ENCODE results near the gene CDH13.

Gene CDH13

DNA sequence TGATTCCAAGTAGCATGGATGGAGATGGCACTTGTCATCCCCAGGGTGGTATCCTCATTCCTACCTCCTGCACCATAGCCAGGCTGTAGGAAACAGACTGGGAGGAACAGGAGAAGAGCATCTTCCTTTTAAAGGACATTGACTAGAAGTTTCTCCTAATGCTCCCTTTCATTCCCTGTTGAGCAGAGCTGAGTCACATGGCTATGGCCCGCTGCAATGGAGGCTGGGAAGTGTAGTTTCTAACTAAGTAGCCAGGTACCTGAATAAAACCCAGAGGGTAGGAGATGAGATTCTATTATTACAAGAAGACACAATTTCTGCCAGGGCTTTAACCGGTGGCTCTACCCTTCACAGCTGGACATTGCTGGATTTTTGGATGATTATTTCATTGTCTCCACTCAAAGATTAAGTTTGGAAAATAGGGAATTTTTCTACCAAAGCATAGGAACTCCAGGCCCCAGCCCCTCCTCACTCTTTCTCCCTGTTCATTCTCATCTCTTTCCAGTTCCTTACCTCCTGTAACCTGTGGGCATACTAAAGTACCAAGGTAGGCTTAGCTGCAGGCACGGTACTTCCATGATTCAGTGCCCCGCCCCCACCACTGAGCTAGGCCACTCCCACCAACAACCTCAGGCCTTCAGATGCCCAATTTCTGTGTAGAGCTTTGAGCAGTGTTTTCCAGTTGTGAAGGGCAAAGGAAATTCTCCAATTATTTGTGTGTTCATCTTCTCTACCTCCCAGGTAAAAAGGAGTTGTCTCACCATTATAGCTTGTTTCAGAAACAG lies 378.3 kb downstream of the CDH13 start:
- CTCF ChIA-PET, result interaction anchor here (1.4 to 1.8 kb wide), 2 partner anchors 11 to 14 kb away, joined by 3 to 4 read pairs; no protein-coding TSS in a partner anchor
- no peak for DNase-seq (ENCODE audit: extremely low spot score)
- TF ChIP-seq, protein P1, sequence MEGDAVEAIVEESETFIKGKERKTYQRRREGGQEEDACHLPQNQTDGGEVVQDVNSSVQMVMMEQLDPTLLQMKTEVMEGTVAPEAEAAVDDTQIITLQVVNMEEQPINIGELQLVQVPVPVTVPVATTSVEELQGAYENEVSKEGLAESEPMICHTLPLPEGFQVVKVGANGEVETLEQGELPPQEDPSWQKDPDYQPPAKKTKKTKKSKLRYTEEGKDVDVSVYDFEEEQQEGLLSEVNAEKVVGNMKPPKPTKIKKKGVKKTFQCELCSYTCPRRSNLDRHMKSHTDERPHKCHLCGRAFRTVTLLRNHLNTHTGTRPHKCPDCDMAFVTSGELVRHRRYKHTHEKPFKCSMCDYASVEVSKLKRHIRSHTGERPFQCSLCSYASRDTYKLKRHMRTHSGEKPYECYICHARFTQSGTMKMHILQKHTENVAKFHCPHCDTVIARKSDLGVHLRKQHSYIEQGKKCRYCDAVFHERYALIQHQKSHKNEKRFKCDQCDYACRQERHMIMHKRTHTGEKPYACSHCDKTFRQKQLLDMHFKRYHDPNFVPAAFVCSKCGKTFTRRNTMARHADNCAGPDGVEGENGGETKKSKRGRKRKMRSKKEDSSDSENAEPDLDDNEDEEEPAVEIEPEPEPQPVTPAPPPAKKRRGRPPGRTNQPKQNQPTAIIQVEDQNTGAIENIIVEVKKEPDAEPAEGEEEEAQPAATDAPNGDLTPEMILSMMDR (IDR thresholded peaks at IDR 0.05; ENCODE audit: control extremely low read depth, extremely low read depth, low read depth, missing control alignments), result no peak
- POLR2A ChIA-PET, result no interaction called here

DNA sequence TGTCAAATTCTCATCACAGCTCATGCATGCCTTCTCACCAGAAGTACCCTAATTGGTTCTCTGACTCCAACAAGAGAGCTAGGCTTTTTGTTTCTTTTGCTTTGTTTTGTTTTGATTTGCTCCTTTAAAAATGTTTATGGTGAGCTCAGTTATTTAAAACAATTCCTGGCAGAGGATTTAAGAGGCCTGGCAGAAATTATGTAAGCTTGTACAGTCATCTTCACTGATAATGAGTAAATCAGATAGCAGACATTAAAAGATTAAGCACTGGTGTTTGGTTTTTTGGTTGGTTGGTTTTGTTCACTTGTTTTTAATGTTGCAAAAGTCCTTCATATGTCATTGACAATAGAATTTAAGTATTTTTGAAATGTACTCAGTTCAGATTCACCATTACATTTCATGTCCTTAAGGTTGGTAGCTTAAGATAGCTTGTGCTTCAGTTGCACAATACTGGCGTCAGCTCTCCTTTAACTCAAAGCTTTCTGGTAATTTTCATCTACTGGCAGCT lies 378.9 kb downstream of the CDH13 start:
- POLR2A ChIA-PET, result no interaction called here
- TF ChIP-seq, protein P1 (IDR thresholded peaks at IDR 0.05; ENCODE audit: control extremely low read depth, extremely low read depth, low read depth, missing control alignments), result no peak
- no peak for DNase-seq (ENCODE audit: extremely low spot score)
- CTCF ChIA-PET, result interaction anchor here (1.8 kb wide), 1 partner anchor 10 kb away, joined by 4 read pairs; no protein-coding TSS in a partner anchor

DNA sequence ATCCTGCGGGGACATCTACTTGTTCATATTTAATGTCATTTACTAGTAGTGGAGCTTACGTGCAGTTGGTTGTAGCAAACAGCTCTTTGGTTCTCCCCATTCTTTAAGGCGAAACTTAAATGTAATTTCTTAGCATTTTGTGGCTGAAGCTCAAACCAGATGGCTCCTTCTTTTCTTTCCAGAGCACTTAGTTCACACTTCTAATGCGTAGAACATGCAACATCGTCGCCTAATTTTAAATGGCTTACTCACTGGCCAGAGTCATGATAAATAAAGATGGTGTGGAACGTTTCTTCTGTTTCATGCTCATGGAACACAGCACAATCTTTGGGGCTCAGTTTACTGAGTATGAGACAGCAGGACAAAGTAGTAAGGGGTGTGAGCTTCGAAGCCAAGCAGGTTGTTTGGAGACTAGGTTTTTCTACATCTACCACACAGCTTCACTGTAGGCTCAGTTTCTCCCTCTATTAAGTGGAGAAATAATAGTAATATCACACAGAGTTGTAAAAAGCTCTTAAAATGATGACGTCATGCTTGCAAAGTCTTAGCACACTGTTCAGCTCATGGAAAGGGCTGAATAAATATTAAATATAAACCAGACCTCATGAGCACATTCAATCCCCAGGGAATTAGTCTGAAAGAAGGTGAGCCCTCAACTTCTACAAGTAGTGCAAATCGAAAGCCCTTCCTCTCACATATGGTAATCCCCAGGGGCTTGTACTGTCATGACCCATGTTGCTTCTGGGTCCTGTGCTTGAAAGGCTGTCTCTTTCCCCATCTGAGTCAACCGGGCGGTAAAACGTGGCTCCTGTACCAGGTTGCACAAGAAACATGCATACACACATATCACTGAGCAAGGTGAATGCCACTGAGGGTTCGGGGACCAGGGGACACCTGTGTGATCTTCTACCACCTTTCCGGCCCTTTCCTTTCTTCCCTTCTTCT lies 384.3 kb downstream of the CDH13 start:
- ChIA-PET CTCF (interaction anchor here (1.9 kb wide), 1 partner anchor 10 kb away, joined by 6 read pairs; no protein-coding TSS in a partner anchor), POLR2A (no interaction called here)
- TF ChIP-seq, protein P1 (IDR thresholded peaks at IDR 0.05; ENCODE audit: control extremely low read depth, extremely low read depth, low read depth, missing control alignments), result no peak
- DNase-seq (ENCODE audit: extremely low spot score), result no peak

DNA sequence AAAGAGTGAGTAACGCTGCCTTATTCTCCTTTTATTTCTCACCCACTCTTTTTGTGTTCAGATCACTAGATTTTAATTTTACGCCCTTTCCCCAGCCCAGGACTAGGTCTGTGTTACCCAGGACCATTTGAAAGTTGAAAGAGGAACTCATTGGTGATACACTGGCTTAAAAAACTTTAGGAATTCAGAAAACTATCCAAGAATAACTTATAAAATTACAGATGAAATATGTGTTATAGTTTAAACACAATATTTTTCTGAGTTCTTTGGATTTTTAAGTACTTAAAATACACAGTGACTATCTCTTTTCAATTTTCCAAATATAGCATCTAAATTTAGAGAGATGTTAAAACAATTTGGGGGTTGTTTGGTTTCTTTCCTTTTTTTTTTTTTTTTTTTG lies 385.2 kb downstream of the CDH13 start:
- DNase-seq (ENCODE audit: extremely low spot score), result no peak
- POLR2A ChIA-PET, result no interaction called here
- CTCF ChIA-PET, result no interaction called here
- TF ChIP-seq, protein P1 (IDR thresholded peaks at IDR 0.05; ENCODE audit: control extremely low read depth, extremely low read depth, low read depth, missing control alignments), result no peak

DNA sequence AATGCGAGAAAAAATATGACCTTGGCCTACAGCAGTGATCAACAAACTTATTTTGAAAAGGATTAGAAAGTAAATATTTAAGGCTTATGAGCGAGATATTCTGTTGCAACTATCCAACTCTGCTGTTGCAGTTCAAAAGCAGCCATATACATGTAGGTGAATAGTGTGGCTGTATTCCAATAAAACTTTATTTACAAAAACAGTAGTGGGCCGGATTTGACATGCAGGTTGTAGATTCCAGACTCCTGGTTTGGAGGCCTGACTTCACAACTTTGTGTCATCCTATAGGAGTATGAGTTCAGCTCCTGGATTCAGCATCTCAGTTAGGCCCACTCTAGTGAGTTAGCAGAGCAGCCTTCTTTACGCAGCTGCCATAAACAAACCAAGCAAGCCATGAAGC lies 386.3 kb downstream of the CDH13 start:
- CTCF ChIA-PET, result no interaction called here
- POLR2A ChIA-PET, result no interaction called here
- DNase-seq (ENCODE audit: extremely low spot score), result no peak
- TF ChIP-seq, protein P1 (IDR thresholded peaks at IDR 0.05; ENCODE audit: control extremely low read depth, extremely low read depth, low read depth, missing control alignments), result no peak

DNA sequence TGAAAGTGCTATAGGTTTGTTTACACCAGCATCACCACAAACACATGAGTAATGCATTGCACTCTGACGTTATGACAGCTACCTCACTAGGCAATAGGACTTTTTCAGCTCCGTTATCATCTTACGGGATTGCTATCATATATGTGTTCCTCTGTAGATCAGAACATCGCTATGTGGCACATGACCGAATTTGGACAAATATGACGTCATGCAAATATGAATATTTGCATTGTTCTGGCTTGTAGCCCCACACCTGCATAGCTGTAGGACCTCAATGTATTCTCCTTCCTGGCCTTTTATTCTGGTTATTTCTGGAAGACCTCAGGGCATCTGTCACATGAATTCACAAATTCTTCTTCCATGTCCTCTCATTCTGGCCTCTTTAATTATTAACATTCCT lies 393.2 kb downstream of the CDH13 start:
- ChIA-PET CTCF (interaction anchor here (1.2 kb wide), 1 partner anchor 16 kb away, joined by 3 read pairs; no protein-coding TSS in a partner anchor), POLR2A (no interaction called here)
- no peak for DNase-seq (ENCODE audit: extremely low spot score)
- TF ChIP-seq, protein P1 (IDR thresholded peaks at IDR 0.05; ENCODE audit: control extremely low read depth, extremely low read depth, low read depth, missing control alignments), result no peak

Data from GM10248 (cell line).